ENCODE measurements around the gene TEX52.

DNA sequence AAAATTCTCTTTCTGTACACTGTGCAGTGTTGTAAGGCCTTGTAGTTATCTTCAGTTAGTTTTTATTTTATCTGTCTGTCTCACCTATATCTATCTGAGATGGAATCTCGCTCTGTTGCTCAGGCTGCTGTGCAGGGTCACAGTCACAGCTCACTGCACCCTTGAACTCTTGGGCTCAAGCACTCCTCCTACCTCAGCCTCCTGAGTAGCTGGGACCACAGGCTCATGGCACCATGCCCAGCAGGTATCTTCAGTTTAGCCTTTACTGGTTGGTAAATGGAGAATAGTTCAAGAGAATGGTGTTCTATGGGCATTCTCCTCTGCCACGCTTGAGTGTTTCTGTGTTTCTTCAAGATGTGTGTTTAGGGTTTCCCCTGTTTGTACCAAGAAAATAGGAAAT lies 47.4 kb upstream of the TEX52 start:
- TF ChIP-seq, protein P1, sequence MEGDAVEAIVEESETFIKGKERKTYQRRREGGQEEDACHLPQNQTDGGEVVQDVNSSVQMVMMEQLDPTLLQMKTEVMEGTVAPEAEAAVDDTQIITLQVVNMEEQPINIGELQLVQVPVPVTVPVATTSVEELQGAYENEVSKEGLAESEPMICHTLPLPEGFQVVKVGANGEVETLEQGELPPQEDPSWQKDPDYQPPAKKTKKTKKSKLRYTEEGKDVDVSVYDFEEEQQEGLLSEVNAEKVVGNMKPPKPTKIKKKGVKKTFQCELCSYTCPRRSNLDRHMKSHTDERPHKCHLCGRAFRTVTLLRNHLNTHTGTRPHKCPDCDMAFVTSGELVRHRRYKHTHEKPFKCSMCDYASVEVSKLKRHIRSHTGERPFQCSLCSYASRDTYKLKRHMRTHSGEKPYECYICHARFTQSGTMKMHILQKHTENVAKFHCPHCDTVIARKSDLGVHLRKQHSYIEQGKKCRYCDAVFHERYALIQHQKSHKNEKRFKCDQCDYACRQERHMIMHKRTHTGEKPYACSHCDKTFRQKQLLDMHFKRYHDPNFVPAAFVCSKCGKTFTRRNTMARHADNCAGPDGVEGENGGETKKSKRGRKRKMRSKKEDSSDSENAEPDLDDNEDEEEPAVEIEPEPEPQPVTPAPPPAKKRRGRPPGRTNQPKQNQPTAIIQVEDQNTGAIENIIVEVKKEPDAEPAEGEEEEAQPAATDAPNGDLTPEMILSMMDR (conservative IDR thresholded peaks at IDR 0.05; ENCODE audit: low read length): no peak
- TF ChIP-seq EZH2phosphoT487 (IDR thresholded peaks at IDR 0.05; ENCODE audit: borderline replicate concordance, low read depth, low read length): no peak

All from OCI-LY7 (cell line).